ENCODE data around the gene RPS6KB2.

DNA sequence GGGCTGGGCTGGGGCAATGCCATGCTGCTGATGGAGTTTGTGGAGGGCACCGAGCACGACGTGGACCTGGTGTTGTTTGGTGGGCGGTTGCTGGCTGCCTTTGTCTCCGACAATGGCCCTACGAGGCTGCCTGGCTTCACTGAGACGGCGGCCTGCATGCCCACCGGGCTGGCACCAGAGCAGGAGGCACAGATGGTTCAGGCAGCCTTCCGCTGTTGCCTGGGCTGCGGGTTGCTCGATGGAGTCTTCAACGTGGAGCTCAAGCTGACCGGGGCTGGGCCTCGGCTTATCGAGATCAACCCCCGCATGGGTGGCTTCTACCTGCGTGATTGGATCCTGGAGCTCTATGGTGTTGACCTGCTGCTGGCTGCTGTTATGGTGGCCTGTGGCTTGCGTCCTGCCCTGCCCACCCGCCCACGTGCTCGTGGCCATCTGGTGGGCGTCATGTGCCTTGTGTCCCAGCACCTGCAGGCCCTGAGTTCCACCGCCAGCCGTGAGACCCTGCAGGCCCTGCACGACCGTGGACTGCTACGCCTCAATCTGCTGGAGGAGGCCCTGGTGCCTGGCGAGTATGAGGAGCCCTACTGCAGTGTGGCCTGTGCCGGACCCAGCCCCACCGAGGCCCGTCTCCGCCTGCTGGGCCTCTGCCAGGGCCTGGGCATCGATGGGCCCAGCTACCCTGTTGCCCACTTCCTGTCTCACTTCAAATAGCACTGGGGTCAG, 4.2 kb upstream of the RPS6KB2 start:
- TF ChIP-seq, protein P1, sequence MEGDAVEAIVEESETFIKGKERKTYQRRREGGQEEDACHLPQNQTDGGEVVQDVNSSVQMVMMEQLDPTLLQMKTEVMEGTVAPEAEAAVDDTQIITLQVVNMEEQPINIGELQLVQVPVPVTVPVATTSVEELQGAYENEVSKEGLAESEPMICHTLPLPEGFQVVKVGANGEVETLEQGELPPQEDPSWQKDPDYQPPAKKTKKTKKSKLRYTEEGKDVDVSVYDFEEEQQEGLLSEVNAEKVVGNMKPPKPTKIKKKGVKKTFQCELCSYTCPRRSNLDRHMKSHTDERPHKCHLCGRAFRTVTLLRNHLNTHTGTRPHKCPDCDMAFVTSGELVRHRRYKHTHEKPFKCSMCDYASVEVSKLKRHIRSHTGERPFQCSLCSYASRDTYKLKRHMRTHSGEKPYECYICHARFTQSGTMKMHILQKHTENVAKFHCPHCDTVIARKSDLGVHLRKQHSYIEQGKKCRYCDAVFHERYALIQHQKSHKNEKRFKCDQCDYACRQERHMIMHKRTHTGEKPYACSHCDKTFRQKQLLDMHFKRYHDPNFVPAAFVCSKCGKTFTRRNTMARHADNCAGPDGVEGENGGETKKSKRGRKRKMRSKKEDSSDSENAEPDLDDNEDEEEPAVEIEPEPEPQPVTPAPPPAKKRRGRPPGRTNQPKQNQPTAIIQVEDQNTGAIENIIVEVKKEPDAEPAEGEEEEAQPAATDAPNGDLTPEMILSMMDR (IDR thresholded peaks at IDR 0.05) = no peak
- no peak for TF ChIP-seq POLR2A (IDR thresholded peaks at IDR 0.05)
